Testis (tissue), 2 donors: ENCODE data around the gene NPVF.

Experiments
- POLR2A ChIP-seq: fragments of 450-650 bp; IDR thresholded peaks from one replicate; pipeline ENCODE4 v1.6.1; 2017; ENCODE audit warnings: antibody characterized with exemption, mild to moderate bottlenecking, moderate library complexity
- TF ChIP-seq, protein P1 (sequence below), 3 experiments: fragments of 450-650 bp in 2 of 3; fragments of 200-600 bp in 1 of 3; sonication (generic) in 1 of 3; IDR thresholded peaks; one replicate each; pipeline ENCODE4 v1.5.1; 2016 to 2019; ENCODE audit warnings: antibody characterized with exemption in 3 of 3, mild to moderate bottlenecking in 2 of 3, moderate library complexity in 1 of 3

DNA sequence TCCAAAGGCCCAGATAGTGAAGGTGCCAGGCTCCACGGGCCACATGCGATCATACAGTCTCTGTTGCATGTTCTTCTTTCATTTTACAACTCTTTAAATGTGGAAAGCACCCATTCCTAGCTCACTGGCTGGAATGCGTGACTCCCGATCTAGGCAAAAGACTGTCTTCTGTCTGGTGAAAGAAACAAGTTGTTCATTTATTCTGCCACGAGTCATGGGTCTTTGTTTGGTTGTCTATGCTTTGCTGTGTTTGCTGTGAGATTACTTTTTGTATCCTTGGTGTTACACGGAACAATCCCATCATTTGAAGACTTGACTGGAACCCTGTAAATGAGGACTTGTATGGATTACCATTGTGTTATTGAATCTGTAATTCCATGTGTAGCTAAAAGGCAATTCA lies 41.9 kb downstream of the NPVF start:
- TF ChIP-seq, protein P1, sequence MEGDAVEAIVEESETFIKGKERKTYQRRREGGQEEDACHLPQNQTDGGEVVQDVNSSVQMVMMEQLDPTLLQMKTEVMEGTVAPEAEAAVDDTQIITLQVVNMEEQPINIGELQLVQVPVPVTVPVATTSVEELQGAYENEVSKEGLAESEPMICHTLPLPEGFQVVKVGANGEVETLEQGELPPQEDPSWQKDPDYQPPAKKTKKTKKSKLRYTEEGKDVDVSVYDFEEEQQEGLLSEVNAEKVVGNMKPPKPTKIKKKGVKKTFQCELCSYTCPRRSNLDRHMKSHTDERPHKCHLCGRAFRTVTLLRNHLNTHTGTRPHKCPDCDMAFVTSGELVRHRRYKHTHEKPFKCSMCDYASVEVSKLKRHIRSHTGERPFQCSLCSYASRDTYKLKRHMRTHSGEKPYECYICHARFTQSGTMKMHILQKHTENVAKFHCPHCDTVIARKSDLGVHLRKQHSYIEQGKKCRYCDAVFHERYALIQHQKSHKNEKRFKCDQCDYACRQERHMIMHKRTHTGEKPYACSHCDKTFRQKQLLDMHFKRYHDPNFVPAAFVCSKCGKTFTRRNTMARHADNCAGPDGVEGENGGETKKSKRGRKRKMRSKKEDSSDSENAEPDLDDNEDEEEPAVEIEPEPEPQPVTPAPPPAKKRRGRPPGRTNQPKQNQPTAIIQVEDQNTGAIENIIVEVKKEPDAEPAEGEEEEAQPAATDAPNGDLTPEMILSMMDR (IDR thresholded peaks at IDR 0.05) = no peak
- no peak for TF ChIP-seq POLR2A
